HAP-1 (cell line): ENCODE data around the gene ZNF709.
"Not testable (repeated sequence)": the region's sequence is repeated elsewhere in the genome, so short reads cannot be mapped to it uniquely, and the experiment has no call there.

ENCODE experiments used
- DNase-seq, 2 experiments: peaks; one replicate each; pipeline ENCODE4 v3.0.0-alpha.2; 2016 to 2020; ENCODE audit warnings: low spot score in 2 of 2
- H3K27me3 ChIP-seq: fragments of 250-450 bp; sonication (Bioruptor Pico); 2 replicates; pipeline ENCODE4 v1.5.1; 2020; ENCODE audit warnings: low read depth, mild to moderate bottlenecking, moderate library complexity
- H3K36me3 ChIP-seq: fragments of 250-450 bp; sonication (Bioruptor Pico); replicated peaks from 2 replicates; pipeline ENCODE4 v1.5.1; 2020; ENCODE audit warnings: mild to moderate bottlenecking
- H3K4me1 ChIP-seq: fragments of 250-450 bp; sonication (Bioruptor Pico); 2 replicates; pipeline ENCODE4 v1.5.1; 2020; ENCODE audit warnings: mild to moderate bottlenecking
- H3K4me3 ChIP-seq: fragments of 250-450 bp; sonication (Bioruptor Pico); 2 replicates; pipeline ENCODE4 v1.5.1; 2020; ENCODE audit warnings: mild to moderate bottlenecking, moderate library complexity
- H3K9me3 ChIP-seq: fragments of 250-450 bp; sonication (Bioruptor Pico); 2 replicates; pipeline ENCODE4 v1.5.1; 2020; ENCODE audit warnings: mild to moderate bottlenecking, moderate library complexity
- in situ Hi-C: fragments of 300-500 bp; cut with MboI; formaldehyde crosslinking; loops from 3 replicates; pipeline ENCODE4 v1.14.3; 2020; ENCODE audit warnings: low sequenced_read_pairs, inconsistent platforms, mixed read lengths

The ZNF709 gene

DNA sequence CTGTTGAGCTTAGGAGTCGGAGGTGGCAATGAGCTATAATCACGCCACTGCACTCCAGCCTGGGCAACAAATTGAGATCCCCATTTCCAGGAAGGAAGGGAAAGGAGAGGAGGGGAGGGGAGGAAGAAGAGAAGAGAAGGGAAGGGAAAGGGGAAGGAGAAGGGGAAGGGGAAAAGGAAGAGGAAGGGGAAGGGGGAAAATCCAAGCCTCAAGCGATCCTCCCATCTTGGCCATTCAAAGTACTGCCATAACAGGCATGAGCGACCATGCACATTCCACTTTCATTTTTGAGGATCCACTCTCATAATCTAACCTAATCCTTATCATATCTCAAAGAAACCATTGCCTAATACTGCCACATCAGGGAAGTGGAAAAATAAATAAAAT, 58.7 kb downstream of the ZNF709 start:
- no peaks in the 10 kb centered on the region for H3K4me1 ChIP-seq
- H3K36me3 ChIP-seq: peaks cover 5% of the 10 kb centered on the region
- H3K4me3 ChIP-seq: no peak overlapping the region
- H3K9me3 ChIP-seq: peaks cover 22% of the 10 kb centered on the region
- DNase-seq: no peak
- no peaks in the 10 kb centered on the region for H3K27me3 ChIP-seq
- in situ Hi-C loops: no loop called here

DNA sequence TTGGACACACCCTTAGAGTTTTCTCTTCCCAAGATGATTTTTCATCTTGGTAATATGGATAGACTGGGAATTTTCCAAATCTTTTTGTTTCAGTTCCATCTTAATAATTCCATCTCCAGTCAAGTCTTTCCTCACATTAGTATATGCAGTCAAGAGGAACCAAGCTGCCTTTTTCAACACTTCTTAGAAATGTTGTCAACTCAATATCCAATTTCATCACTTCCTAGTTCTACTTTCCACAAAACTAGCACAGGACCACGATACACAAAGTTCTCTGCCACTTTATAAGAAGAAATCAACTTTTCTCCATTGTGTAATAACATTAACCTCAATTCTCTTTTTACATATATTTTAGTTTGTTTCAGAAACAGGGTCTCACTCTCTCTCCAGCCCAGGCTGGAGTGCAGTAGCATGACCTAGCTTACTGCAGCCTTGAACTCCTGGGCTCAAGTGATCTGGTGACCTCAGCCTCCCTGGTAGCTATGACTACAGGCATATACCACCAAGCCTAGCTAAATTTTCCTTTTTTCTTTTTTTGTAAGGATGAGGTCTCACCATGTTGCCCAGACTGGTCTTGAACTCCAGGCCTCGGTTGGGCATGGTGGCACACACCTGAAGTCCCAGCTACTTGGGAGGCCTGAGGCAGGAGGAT, 59.3 kb downstream of the ZNF709 start:
- Histone ChIP-seq H3K4me3 (no peak overlapping the region), H3K9me3 (peaks cover 17% of the 10 kb centered on the region; the same call in 1 of the 2 replicates), H3K4me1 (no peaks in the 10 kb centered on the region), H3K27me3 (no peaks in the 10 kb centered on the region), H3K36me3 (peaks cover 2% of the 10 kb centered on the region)
- DNase-seq: no peak
- in situ Hi-C loops: no loop called here

DNA sequence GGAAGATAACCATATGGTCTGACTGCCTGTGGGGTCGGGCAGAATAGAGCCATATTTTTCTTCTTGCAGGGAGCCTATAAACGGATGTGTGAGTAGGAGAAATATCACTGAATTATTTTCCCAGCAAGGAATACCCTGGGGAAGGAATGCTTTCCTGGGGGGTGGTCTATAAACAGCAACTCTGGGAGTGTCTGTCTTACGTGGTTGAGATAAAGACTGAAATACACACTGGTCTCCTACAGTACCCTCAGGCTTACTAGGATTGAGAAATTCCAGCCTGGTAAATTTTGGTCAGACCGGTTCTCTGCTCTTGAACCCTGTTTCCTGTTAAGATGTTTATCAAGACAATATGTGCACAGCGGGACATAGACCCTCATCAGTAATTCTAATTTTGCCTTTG, 67.3 kb downstream of the ZNF709 start:
- DNase-seq, H3K4me1 ChIP-seq, in situ Hi-C loops, H3K36me3 ChIP-seq, H3K4me3 ChIP-seq, H3K27me3 ChIP-seq, H3K9me3 ChIP-seq: not testable (repeated sequence)

DNA sequence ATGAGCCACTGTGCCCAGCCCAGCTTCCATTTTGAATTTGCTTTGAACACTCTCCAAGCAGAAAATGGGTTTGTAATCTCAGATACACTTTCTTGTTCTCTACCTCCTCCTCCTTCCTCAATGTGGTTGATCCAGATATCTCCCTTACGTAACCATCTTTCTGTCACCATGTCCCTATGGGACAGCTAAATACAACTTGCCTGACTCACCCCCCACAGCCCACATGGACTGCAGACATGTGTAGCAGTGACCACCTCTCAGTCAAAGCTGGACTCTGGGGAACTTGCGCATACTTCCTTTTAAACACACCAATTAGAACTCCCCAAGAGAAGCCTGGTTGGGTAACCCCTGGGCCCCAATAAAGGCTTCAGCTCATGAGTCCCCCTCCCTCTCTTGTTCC, 72.7 kb downstream of the ZNF709 start:
- in situ Hi-C loops: no loop called here
- Histone ChIP-seq H3K9me3 (peaks cover 2% of the 10 kb centered on the region; the same call in 1 of the 2 replicates), H3K4me3 (no peak overlapping the region), H3K4me1 (no peaks in the 10 kb centered on the region), H3K36me3 (no peaks in the 10 kb centered on the region), H3K27me3 (no peaks in the 10 kb centered on the region)
- DNase-seq: no peak
